GM12878 (cell line): ENCODE results near the gene RORC.

ENCODE experiments used
- HDAC6 ChIP-seq: fragments of 200-600 bp; sonication (generic); IDR thresholded peaks from one replicate; pipeline ENCODE4 v1.8.0; 2017; ENCODE audit warnings: antibody characterized with exemption; ENCODE audit not compliant: unreplicated experiment
- NFYB ChIP-seq: IDR thresholded peaks from 2 replicates; pipeline ENCODE4 v1.6.1; 2011; ENCODE audit warnings: low read depth, mild to moderate bottlenecking, low read length, improper control_type of control experiment, moderate library complexity; ENCODE audit not compliant: insufficient read depth
- REST ChIP-seq: IDR thresholded peaks from 2 replicates; pipeline ENCODE4 v1.6.1; 2012; ENCODE audit warnings: mild to moderate bottlenecking, low read depth, low read length
- SUZ12 ChIP-seq: fragments of 200-600 bp; sonication (generic); IDR thresholded peaks from one replicate; pipeline ENCODE4 v1.6.1; 2018; ENCODE audit warnings: antibody characterized with exemption, mild to moderate bottlenecking; ENCODE audit not compliant: unreplicated experiment
- ZNF274 ChIP-seq: IDR thresholded peaks from one replicate; pipeline ENCODE4 v1.8.0; 2011; ENCODE audit not compliant: insufficient read length, insufficient read depth
- TF ChIP-seq, protein P1 (sequence below), 3 experiments: IDR thresholded peaks in 2 of 3; conservative IDR thresholded peaks in 1 of 3; 2 replicates each; pipeline ENCODE4 v1.5.1; 2011; ENCODE audit warnings: low read depth in 3 of 3, low read length in 3 of 3, mild to moderate bottlenecking in 3 of 3, control low read depth in 2 of 3, moderate library complexity in 2 of 3, inconsistent platforms in 1 of 3, mixed read lengths in 1 of 3; ENCODE audit not compliant: control insufficient read depth in 2 of 3, insufficient read depth in 1 of 3; ENCODE audit errors: extremely low read depth in 1 of 3

- TF ChIP-seq HDAC6 (no peak), ZNF274 (no peak), REST (no peak), NFYB (no peak), SUZ12 (no peak)
- TF ChIP-seq, protein P1, sequence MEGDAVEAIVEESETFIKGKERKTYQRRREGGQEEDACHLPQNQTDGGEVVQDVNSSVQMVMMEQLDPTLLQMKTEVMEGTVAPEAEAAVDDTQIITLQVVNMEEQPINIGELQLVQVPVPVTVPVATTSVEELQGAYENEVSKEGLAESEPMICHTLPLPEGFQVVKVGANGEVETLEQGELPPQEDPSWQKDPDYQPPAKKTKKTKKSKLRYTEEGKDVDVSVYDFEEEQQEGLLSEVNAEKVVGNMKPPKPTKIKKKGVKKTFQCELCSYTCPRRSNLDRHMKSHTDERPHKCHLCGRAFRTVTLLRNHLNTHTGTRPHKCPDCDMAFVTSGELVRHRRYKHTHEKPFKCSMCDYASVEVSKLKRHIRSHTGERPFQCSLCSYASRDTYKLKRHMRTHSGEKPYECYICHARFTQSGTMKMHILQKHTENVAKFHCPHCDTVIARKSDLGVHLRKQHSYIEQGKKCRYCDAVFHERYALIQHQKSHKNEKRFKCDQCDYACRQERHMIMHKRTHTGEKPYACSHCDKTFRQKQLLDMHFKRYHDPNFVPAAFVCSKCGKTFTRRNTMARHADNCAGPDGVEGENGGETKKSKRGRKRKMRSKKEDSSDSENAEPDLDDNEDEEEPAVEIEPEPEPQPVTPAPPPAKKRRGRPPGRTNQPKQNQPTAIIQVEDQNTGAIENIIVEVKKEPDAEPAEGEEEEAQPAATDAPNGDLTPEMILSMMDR (IDR thresholded peaks at IDR 0.05 in 2 of 3, conservative IDR thresholded peaks at IDR 0.05 in 1 of 3; ENCODE audit: control insufficient read depth in 2 of 3, extremely low read depth in 1 of 3, insufficient read depth in 1 of 3, low read depth in 3 of 3, low read length in 3 of 3) = no peak
Measured at GRCh38 chr1:151835596-151835995, 4.0 kb upstream of the RORC start.
